Forelimb muscle (tissue), 1 donor: ENCODE results near the gene TOPORS. TPM values are rescaled to one million over a fixed set of nuclear protein-coding genes. Genes with fewer than 3 reads are reported as not detected.

Source experiments
- DNase-seq: peaks from one replicate; pipeline ENCODE4 v3.0.0-alpha.2; 2013; ENCODE audit warnings: low read depth
- polyA plus RNA-seq: library from polyadenylated mRNA; unstranded; fragments of 120-200 nt; gene quantifications from one replicate; pipeline ENCODE4 v1.2.1, GENCODE V29; 2013; ENCODE audit not compliant: insufficient read length

Gene TOPORS
- polyA plus RNA-seq, 1 donor, result 17.4 TPM

DNA sequence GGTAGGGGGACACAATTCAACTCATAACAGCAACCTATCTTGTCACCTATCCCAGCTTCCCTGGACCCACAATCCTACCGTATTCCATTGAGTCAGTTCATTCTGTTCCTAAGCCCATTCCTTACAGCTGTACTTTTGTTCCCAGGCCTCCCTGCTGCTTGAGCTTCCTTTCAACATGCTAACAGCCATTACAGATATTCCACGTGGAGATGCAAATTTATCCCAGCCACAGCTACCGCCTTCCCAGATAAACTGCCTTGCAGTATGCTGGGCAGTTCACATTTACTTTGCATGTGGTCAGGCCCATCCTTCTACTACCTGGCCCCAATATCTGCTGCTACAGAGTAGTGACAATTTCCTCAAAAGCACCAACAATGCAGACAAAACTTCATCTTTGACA, 49.4 kb downstream of the TOPORS start:
- no peak for DNase-seq

DNA sequence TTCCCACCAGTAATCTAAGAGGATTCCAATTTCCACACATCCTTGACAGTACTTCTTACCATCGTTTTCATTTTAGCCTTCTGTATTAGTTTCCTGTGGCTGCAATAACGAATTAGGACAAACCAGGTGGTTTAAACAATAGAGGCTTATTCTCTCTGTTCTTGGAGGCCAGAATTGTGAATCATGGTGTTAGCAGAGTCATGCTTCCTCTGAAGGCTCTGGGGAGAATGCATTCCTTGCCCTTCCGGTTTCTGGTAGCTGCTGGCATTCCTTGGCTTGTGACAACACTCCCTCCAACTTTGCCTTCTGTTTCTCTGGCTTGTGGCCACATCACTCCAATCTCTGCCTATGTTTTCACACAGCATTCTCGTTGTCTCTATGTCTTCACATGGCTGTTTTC, 49.9 kb downstream of the TOPORS start:
- DNase-seq, result no peak

DNA sequence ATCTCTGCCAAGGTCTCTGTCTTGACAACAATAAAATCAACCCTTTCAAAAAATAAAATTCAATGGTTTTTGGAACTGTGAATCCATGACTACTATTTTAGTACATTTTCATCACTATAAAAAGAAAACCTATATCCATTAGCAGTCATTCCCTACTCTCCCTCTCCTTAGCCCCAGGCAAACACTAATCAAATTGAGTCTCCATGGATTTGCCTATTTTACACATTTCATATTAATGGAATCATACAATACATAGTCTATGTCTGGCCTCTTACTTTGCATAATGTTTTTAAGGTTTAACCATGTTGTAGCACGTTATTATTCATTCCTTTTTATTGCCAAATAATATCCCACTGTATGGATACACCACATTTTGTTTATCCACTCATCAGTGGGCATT, 50.5 kb downstream of the TOPORS start:
- DNase-seq, result no peak

DNA sequence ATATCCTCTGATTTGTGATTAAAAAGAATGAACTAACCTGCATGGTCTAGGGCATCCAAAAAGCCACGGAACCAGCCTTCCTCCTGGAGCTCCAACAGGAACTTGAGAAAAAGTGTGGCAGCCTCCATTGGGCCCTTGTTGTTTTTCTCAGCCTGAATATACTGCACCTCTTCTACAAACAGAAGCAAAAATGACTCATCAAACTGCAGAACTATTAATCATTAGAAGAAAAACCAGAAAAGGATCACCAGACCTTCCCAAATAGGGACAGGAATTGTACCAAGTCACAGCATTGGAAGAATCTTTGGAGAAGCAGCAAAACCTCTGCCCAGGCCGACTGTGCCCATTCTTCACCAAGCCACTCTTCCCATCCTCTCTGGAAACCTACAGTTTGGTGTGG, 51.6 kb downstream of the TOPORS start:
- DNase-seq, result no peak

GRCh38 chr9:32497921-32498320, 54.5 kb downstream of the TOPORS start:
- no peak for DNase-seq

DNA sequence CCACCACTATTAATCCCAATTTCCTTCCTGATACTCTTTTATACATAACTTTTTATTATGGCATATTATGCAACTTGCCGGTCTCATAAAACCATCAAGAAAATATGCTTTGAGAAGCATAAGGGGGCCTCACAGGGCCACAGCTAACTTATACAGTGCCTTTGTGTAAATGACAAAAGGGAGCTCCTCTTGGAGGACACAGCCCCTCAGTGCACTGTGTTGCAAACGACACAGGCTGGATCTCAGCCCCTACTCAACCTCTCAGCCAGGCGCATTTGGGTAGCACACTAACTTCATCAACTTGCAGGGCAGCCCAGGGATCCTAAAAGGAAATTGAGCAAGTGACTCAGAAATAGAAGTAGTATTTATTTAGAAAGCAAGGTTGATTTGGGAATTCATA, 61.8 kb downstream of the TOPORS start:
- no peak for DNase-seq

Other genes with a start within 250 kb of the TOPORS start
- gene ACO1, start 167.9 kb downstream of the TOPORS start, polyA plus RNA-seq, result 22.9 TPM
- gene RIGI, start 26.4 kb downstream of the TOPORS start, polyA plus RNA-seq, result 6.1 TPM
- 10.5 TPM for gene SMIM27, start 259 bp downstream of the TOPORS start, polyA plus RNA-seq
- 63.3 TPM for gene NDUFB6, start 20.6 kb upstream of the TOPORS start, polyA plus RNA-seq
- gene TAF1L, start 83.1 kb upstream of the TOPORS start, polyA plus RNA-seq, result 0.03 TPM
- 0.54 TPM for gene TMEM215, start 231.0 kb upstream of the TOPORS start, polyA plus RNA-seq